HG02884 (cell line): ENCODE data around the gene PLCE1.

Source experiments
- ATAC-seq: cut with Tn5 transposase; IDR thresholded peaks from one replicate; pipeline ENCODE4 v1.9.1; 2021; ENCODE audit warnings: mild to moderate bottlenecking, moderate library complexity; ENCODE audit not compliant: unreplicated experiment

Gene PLCE1

GRCh38 chr10:94016727-94017714, 23.3 kb downstream of the PLCE1 start:
- ATAC-seq, result no peak

GRCh38 chr10:94018107-94018506, 24.4 kb downstream of the PLCE1 start:
- ATAC-seq, result no peak

GRCh38 chr10:94023906-94024305, 30.2 kb downstream of the PLCE1 start:
- ATAC-seq, result no peak

- ATAC-seq, result no peak
Measured at GRCh38 chr10:94024407-94024806, 30.7 kb downstream of the PLCE1 start.

GRCh38 chr10:94025806-94026205, 32.1 kb downstream of the PLCE1 start:
- ATAC-seq, result no peak

GRCh38 chr10:94027197-94027596, 33.5 kb downstream of the PLCE1 start:
- no peak for ATAC-seq

GRCh38 chr10:94029955-94030354, 36.2 kb downstream of the PLCE1 start:
- no peak for ATAC-seq

GRCh38 chr10:94035982-94036765, 42.4 kb downstream of the PLCE1 start:
- ATAC-seq, result no peak

- no peak for ATAC-seq
Measured at GRCh38 chr10:94036766-94037033, 43.0 kb downstream of the PLCE1 start.

- ATAC-seq, result no peak
Measured at GRCh38 chr10:94037286-94037685, 43.6 kb downstream of the PLCE1 start.

- no peak for ATAC-seq
Measured at GRCh38 chr10:94038024-94038423, 44.3 kb downstream of the PLCE1 start.

- ATAC-seq, result no peak
Measured at GRCh38 chr10:94041206-94041605, 47.5 kb downstream of the PLCE1 start.

GRCh38 chr10:94042001-94042833, 48.5 kb downstream of the PLCE1 start:
- ATAC-seq, result no peak

GRCh38 chr10:94042834-94043175, 49.1 kb downstream of the PLCE1 start:
- ATAC-seq, result no peak
